Stimulated activated CD8-positive, alpha-beta memory T cell treated with anti-CD3 and anti-CD28 coated beads, Interleukin-2, amount 100 ng/mL, for 48 hours (primary cell): ENCODE results near the gene SLC35F2.
A peak's percentile ranks its signal among the peaks of the same experiment; 100 is the strongest.
"Not testable (repeated sequence)": the region's sequence is repeated elsewhere in the genome, so short reads cannot be mapped to it uniquely, and the experiment has no call there.

Source experiments
- DNase-seq, 2 donors: peaks; one replicate each; pipeline ENCODE4 v3.0.0-alpha.2; 2020; ENCODE audit warnings: low read depth in 2 of 2

SLC35F2 gene

GRCh38 chr11:107858217-107859070 is at the start of gene SLC35F2:
Gene SLC35F2, minus strand, starts transcription at chr11:107858787. Its CDS starts 20 bp downstream, at chr11:107858767.
- peak; percentile 66 to 69 for DNase-seq

GRCh38 chr11:107908211-107908610 is 49.6 kb upstream of the SLC35F2 start:
- DNase-seq, result no peak

GRCh38 chr11:107898270-107898669 is 39.7 kb upstream of the SLC35F2 start:
- DNase-seq, result no peak

- DNase-seq, result no peak
These were observed 23.7 kb upstream of the SLC35F2 start for GRCh38 chr11:107882095-107882820.

- not testable (repeated sequence) for DNase-seq
These were observed 22.9 kb upstream of the SLC35F2 start for GRCh38 chr11:107881471-107881870.

- no peak for DNase-seq
These were observed 17.6 kb upstream of the SLC35F2 start for GRCh38 chr11:107876141-107876540.

- no peak for DNase-seq
These were observed 6.0 kb upstream of the SLC35F2 start for GRCh38 chr11:107864591-107864990.

GRCh38 chr11:107860688-107861087 is 2.1 kb upstream of the SLC35F2 start:
- no peak for DNase-seq

GRCh38 chr11:107860240-107860620 is 1.6 kb upstream of the SLC35F2 start:
- not testable (repeated sequence) for DNase-seq

GRCh38 chr11:107859459-107860239 is 1.1 kb upstream of the SLC35F2 start:
- DNase-seq, result no peak

GRCh38 chr11:107857550-107858216 is 904 bp downstream of the SLC35F2 start:
- no peak for DNase-seq

- no peak for DNase-seq
These were observed 1.5 kb downstream of the SLC35F2 start for GRCh38 chr11:107856981-107857517.

- DNase-seq, result no peak
These were observed 2.2 kb downstream of the SLC35F2 start for GRCh38 chr11:107856180-107856980.

- DNase-seq, result no peak
These were observed 5.5 kb downstream of the SLC35F2 start for GRCh38 chr11:107853070-107853469.

- DNase-seq, result no peak
These were observed 6.8 kb downstream of the SLC35F2 start for GRCh38 chr11:107851704-107852310.

- DNase-seq, result no peak
These were observed 8.8 kb downstream of the SLC35F2 start for GRCh38 chr11:107849790-107850189.

- DNase-seq, result no peak
These were observed 10.2 kb downstream of the SLC35F2 start for GRCh38 chr11:107848345-107848744.

GRCh38 chr11:107847184-107847583 is 11.4 kb downstream of the SLC35F2 start:
- no peak for DNase-seq

GRCh38 chr11:107844041-107844440 is 14.5 kb downstream of the SLC35F2 start:
- no peak for DNase-seq
